Breast epithelium (tissue), 4 donors: ENCODE results near the gene GNB4. TPM values are rescaled to one million over a fixed set of nuclear protein-coding genes. Genes with fewer than 3 reads are reported as not detected.

Experiments used
- DNase-seq, 2 donors: peaks; one replicate each; pipeline ENCODE4 v3.0.0-alpha.2; 2019; ENCODE audit warnings: low spot score in 2 of 2
- H3K27ac ChIP-seq, 2 donors: fragments of 200-600 bp; sonication (generic) in 1 of 2; one replicate each; pipeline ENCODE4 v1.5.1; 2016 to 2019; ENCODE audit warnings: mild to moderate bottlenecking in 1 of 2
- H3K27me3 ChIP-seq, 2 donors: fragments of 200-600 bp; sonication (generic) in 1 of 2; one replicate each; pipeline versions ENCODE4 v1.5.1 to v1.6.0; 2017 to 2019; ENCODE audit warnings: control low read depth in 1 of 2, mild to moderate bottlenecking in 1 of 2
- H3K36me3 ChIP-seq: fragments of 200-600 bp; one replicate; pipeline ENCODE4 v1.5.1; 2019
- H3K4me1 ChIP-seq, 2 donors: fragments of 200-600 bp; sonication (generic); one replicate each; pipeline ENCODE4 v1.5.1; 2016 to 2019; ENCODE audit warnings: control low read depth in 1 of 2
- H3K4me3 ChIP-seq, 3 donors: fragments of 200-600 bp; sonication (generic); 1 replicate in 2 of 3; 2 replicates in 1 of 3; pipeline ENCODE4 v1.5.1; 2016 to 2019; ENCODE audit warnings: mild to moderate bottlenecking in 3 of 3, moderate library complexity in 2 of 3
- H3K9me3 ChIP-seq, 2 donors: fragments of 200-600 bp; sonication (generic) in 1 of 2; one replicate each; pipeline ENCODE4 v1.5.1; 2016 to 2019; ENCODE audit warnings: control low read depth in 1 of 2
- CTCF ChIP-seq, 3 donors: fragments of 450-650 bp; IDR thresholded peaks; one replicate each; pipeline ENCODE4 v1.5.1; 2016 to 2017; ENCODE audit warnings: antibody characterized with exemption in 3 of 3, mild to moderate bottlenecking in 3 of 3, moderate library complexity in 3 of 3
- POLR2A ChIP-seq: fragments of 450-650 bp; IDR thresholded peaks from one replicate; pipeline ENCODE4 v1.6.1; 2016; ENCODE audit warnings: antibody characterized with exemption, mild to moderate bottlenecking, moderate library complexity
- POLR2AphosphoS5 ChIP-seq, 3 donors: sonication (generic); formaldehyde crosslinking; IDR thresholded peaks; one replicate each; pipeline ENCODE4 v1.6.1; 2017; ENCODE audit warnings: antibody characterized with exemption in 3 of 3
- intact Hi-C: fragments of 100-400 bp; cut with DNase I; formaldehyde crosslinking; loops from one replicate; pipeline ENCODE4 v1.15.1; 2023; ENCODE audit warnings: low total_unique reads
- total RNA-seq, 3 donors: library from RNA; depleted of rRNA; stranded (reverse); fragments of >200 nt; gene quantifications; one replicate each; pipeline ENCODE4 v1.1.0, GENCODE V29; 2016

Gene GNB4
- 10 to 100 TPM; 23.8 to 38.7 (median 29.6) TPM for total RNA-seq

GRCh38 chr3:179451265-179452175, at the start of gene GNB4:
Gene GNB4 (minus strand): TSS chr3:179451470. CDS start chr3:179426200, 25,270 bp downstream.
- Histone ChIP-seq H3K27me3 (no peaks in the 10 kb centered on the region), H3K4me1 (peaks cover 0 to 5% of the 10 kb centered on the region in 2 donors), H3K9me3 (no peaks in the 10 kb centered on the region), H3K4me3 (peak within 1 kb of the TSS; percentile 72 to 98 (median 84)), H3K36me3 (no peaks in the 10 kb centered on the region), H3K27ac (peak within 1 kb of the TSS; percentile 92 to 97)
- peak; percentile 59 to 73 for DNase-seq
- intact Hi-C loops, result no loop called here
- TF ChIP-seq POLR2A (no peak), POLR2AphosphoS5 (IDR thresholded peaks at IDR 0.05) (no peak), CTCF (IDR thresholded peaks at IDR 0.05) (no peak)

- TF ChIP-seq POLR2A (no peak), POLR2AphosphoS5 (IDR thresholded peaks at IDR 0.05) (no peak), CTCF (IDR thresholded peaks at IDR 0.05) (no peak)
- intact Hi-C loops, result no loop called here
- H3K9me3 ChIP-seq, result peaks cover 42 to 64% of the 10 kb centered on the region in 2 donors
These were observed 44.2 kb upstream of the GNB4 start for GRCh38 chr3:179495483-179495882.

GRCh38 chr3:179493260-179493659, 42.0 kb upstream of the GNB4 start:
- intact Hi-C loops, result no loop called here
- no peaks in the 10 kb centered on the region for H3K27me3 ChIP-seq
- H3K36me3 ChIP-seq, result no peaks in the 10 kb centered on the region
- H3K4me3 ChIP-seq, result no peak overlapping the region
- H3K27ac ChIP-seq, result no peak overlapping the region
- peaks cover 33 to 65% of the 10 kb centered on the region in 2 donors for H3K9me3 ChIP-seq
- no peak for DNase-seq
- no peaks in the 10 kb centered on the region for H3K4me1 ChIP-seq
- no peak for TF ChIP-seq POLR2A
- no peak for TF ChIP-seq POLR2AphosphoS5 (IDR thresholded peaks at IDR 0.05)
- no peak for TF ChIP-seq CTCF (IDR thresholded peaks at IDR 0.05)

More at GRCh38 chr3:179495483-179495882, 44.2 kb upstream of the GNB4 start:
- Histone ChIP-seq H3K27me3 (no peaks in the 10 kb centered on the region), H3K4me3 (no peak overlapping the region), H3K27ac (no peak overlapping the region), H3K4me1 (no peaks in the 10 kb centered on the region), H3K36me3 (no peaks in the 10 kb centered on the region)
- no peak for DNase-seq

- H3K36me3 ChIP-seq, result no peaks in the 10 kb centered on the region
- no peak overlapping the region for H3K4me3 ChIP-seq
- H3K27ac ChIP-seq, result no peak overlapping the region
- intact Hi-C loops, result no loop called here
- no peak for DNase-seq
- no peaks in the 10 kb centered on the region for H3K4me1 ChIP-seq
- peaks cover 13 to 28% of the 10 kb centered on the region in 2 donors for H3K9me3 ChIP-seq
- no peak for TF ChIP-seq POLR2AphosphoS5 (IDR thresholded peaks at IDR 0.05)
- no peak for TF ChIP-seq CTCF (IDR thresholded peaks at IDR 0.05)
- TF ChIP-seq POLR2A, result no peak
- H3K27me3 ChIP-seq, result no peaks in the 10 kb centered on the region
These were observed 36.9 kb upstream of the GNB4 start for GRCh38 chr3:179488213-179488612.

GRCh38 chr3:179486806-179487205, 35.5 kb upstream of the GNB4 start:
- intact Hi-C loops, result no loop called here
- no peaks in the 10 kb centered on the region for H3K4me1 ChIP-seq
- H3K27me3 ChIP-seq, result no peaks in the 10 kb centered on the region
- H3K36me3 ChIP-seq, result no peaks in the 10 kb centered on the region
- H3K9me3 ChIP-seq, result peaks cover under 1 to 14% of the 10 kb centered on the region in 2 donors
- no peak overlapping the region for H3K4me3 ChIP-seq
- H3K27ac ChIP-seq, result no peak overlapping the region
- no peak for DNase-seq
- no peak for TF ChIP-seq POLR2A
- no peak for TF ChIP-seq POLR2AphosphoS5 (IDR thresholded peaks at IDR 0.05)
- no peak for TF ChIP-seq CTCF (IDR thresholded peaks at IDR 0.05)
